GM06990 (cell line): ENCODE data around the gene PHACTR3.
"Not testable (repeated sequence)": the region's sequence is repeated elsewhere in the genome, so short reads cannot be mapped to it uniquely, and the experiment has no call there.

ENCODE experiments used
- DNase-seq: peaks from one replicate; pipeline ENCODE4 v3.0.0-alpha.2; 2011; ENCODE audit not compliant: insufficient read length; ENCODE audit errors: extremely low read depth
- H3K27me3 ChIP-seq: replicated peaks from 2 replicates; pipeline ENCODE4 v1.6.0; 2011; ENCODE audit warnings: low read length; ENCODE audit not compliant: control insufficient read depth, insufficient read depth
- H3K36me3 ChIP-seq: 2 replicates; pipeline ENCODE4 v1.5.1; 2011; ENCODE audit warnings: low read length; ENCODE audit not compliant: control insufficient read depth, insufficient read depth
- H3K4me3 ChIP-seq: replicated peaks from 2 replicates; pipeline ENCODE4 v1.5.1; 2011; ENCODE audit warnings: low read depth, mild to moderate bottlenecking, control low read depth, low read length
- CTCF ChIP-seq: IDR thresholded peaks from 2 replicates; pipeline ENCODE4 v1.5.1; 2011; ENCODE audit warnings: low read length, control low read depth, mild to moderate bottlenecking, inconsistent platforms; ENCODE audit not compliant: insufficient read depth, poor library complexity, severe bottlenecking

PHACTR3 gene

GRCh38 chr20:59603781-59604541 lies at the start of gene PHACTR3:
Gene PHACTR3 (plus strand): TSS chr20:59604540. CDS start chr20:59605015, 475 bp downstream.
- DNase-seq: no peak
- H3K36me3 ChIP-seq: no peaks in the 10 kb centered on the region
- H3K27me3 ChIP-seq: no peaks in the 10 kb centered on the region; the same call in none of the 2 replicates
- TF ChIP-seq CTCF: no peak
- H3K4me3 ChIP-seq: no peak within 1 kb of the TSS

DNA sequence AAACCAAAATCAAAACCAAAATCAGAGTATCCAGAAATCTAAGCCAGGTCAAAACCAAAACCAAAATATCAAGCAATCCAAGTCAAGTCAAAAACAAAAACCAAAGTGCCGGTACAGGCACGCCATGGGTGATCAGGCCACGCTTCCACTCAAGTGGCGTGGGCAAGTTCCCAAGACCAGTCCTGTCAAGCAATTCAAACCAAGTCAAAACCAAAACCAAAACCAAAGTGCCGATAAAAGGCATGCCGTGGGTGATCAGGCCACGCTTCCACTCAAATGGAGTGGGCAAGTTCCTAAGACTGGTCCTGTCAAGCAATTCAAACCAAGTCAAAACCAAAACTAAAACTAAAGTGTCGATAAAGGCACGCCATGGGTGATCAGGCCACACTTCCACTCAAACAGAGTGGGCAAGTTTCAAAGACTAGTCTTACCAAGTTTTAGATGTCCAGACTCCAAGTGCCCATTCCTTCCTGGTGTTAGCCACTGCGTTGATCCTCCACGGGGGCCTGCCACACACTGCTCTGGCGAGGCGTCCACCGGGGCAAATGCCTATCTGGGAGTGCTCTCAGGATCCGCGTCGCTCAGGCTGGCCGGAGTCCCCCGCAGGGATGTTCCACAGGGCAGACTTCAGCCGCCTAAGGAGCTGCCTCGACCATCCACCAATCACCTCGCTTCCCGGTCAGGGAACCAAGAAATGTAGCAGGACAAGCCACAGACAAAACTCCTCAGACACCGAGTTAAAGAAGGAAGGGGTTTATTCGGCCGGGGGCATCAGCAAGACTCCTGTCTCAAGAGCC lies 46.4 kb upstream of the PHACTR3 start:
- not testable (repeated sequence) for DNase-seq, H3K27me3 ChIP-seq, H3K4me3 ChIP-seq, H3K36me3 ChIP-seq

GRCh38 chr20:59559024-59559817 lies 45.1 kb upstream of the PHACTR3 start:
- no peaks in the 10 kb centered on the region for H3K27me3 ChIP-seq
- no peak for TF ChIP-seq CTCF
- DNase-seq: no peak

GRCh38 chr20:59559863-59560262 lies 44.5 kb upstream of the PHACTR3 start:
- DNase-seq: no peak
- Histone ChIP-seq H3K36me3 (no peaks in the 10 kb centered on the region), H3K4me3 (no peak overlapping the region), H3K27me3 (no peaks in the 10 kb centered on the region)
- no peak for TF ChIP-seq CTCF

More at GRCh38 chr20:59559024-59559817, 45.1 kb upstream of the PHACTR3 start:
- Histone ChIP-seq H3K4me3 (no peak overlapping the region), H3K36me3 (no peaks in the 10 kb centered on the region)

GRCh38 chr20:59560588-59561227 lies 43.6 kb upstream of the PHACTR3 start:
- DNase-seq: no peak

More at GRCh38 chr20:59560588-59561227, 43.6 kb upstream of the PHACTR3 start:
- Histone ChIP-seq H3K4me3 (no peak overlapping the region), H3K36me3 (no peaks in the 10 kb centered on the region), H3K27me3 (no peaks in the 10 kb centered on the region)
- TF ChIP-seq CTCF: peak; percentile 77
